GM10847 (cell line): Measurements from ENCODE around the gene CYP39A1.

Experiments used
- POLR2A ChIP-seq: IDR thresholded peaks from 2 replicates; pipeline ENCODE4 v1.6.1; 2011; ENCODE audit not compliant: insufficient read length; ENCODE audit errors: extremely low read depth

CYP39A1 gene

GRCh38 chr6:46657642-46658041 is 5.0 kb upstream of the CYP39A1 start:
- no peak for TF ChIP-seq POLR2A

- TF ChIP-seq POLR2A: no peak
Observed at GRCh38 chr6:46655803-46656202, 3.2 kb upstream of the CYP39A1 start.

GRCh38 chr6:46653439-46654195 is 999 bp upstream of the CYP39A1 start:
- no peak for TF ChIP-seq POLR2A

- no peak for TF ChIP-seq POLR2A
Observed at GRCh38 chr6:46652232-46652602, 401 bp downstream of the CYP39A1 start.

- no peak for TF ChIP-seq POLR2A
Observed at GRCh38 chr6:46651816-46652215, 802 bp downstream of the CYP39A1 start.

GRCh38 chr6:46651006-46651405 is 1.6 kb downstream of the CYP39A1 start:
- no peak for TF ChIP-seq POLR2A

GRCh38 chr6:46648869-46649492 is 3.6 kb downstream of the CYP39A1 start:
- no peak for TF ChIP-seq POLR2A

GRCh38 chr6:46645265-46645664 is 7.4 kb downstream of the CYP39A1 start:
- TF ChIP-seq POLR2A: no peak

- TF ChIP-seq POLR2A: no peak
Observed at GRCh38 chr6:46642928-46643751, 9.5 kb downstream of the CYP39A1 start.

GRCh38 chr6:46638650-46639049 is 14.0 kb downstream of the CYP39A1 start:
- no peak for TF ChIP-seq POLR2A

- TF ChIP-seq POLR2A: no peak
Observed at GRCh38 chr6:46637933-46638332, 14.7 kb downstream of the CYP39A1 start.

GRCh38 chr6:46637145-46637544 is 15.5 kb downstream of the CYP39A1 start:
- no peak for TF ChIP-seq POLR2A

GRCh38 chr6:46635462-46635861 is 17.2 kb downstream of the CYP39A1 start:
- TF ChIP-seq POLR2A: no peak

GRCh38 chr6:46632053-46632452 is 20.6 kb downstream of the CYP39A1 start:
- TF ChIP-seq POLR2A: no peak

GRCh38 chr6:46629691-46630090 is 22.9 kb downstream of the CYP39A1 start:
- TF ChIP-seq POLR2A: no peak

- no peak for TF ChIP-seq POLR2A
Observed at GRCh38 chr6:46628976-46629375, 23.6 kb downstream of the CYP39A1 start.
